Measurements from ENCODE around the gene ANKRD13D.

The ANKRD13D gene

GRCh38 chr11:67299471-67300191, 10.5 kb downstream of the ANKRD13D start:
- H3K4me3 ChIP-seq (ENCODE audit: low read depth in 1 of 2, low read length in 1 of 2) = no peak overlapping the region
- peaks cover 74% of the 10 kb centered on the region for H3K36me3 ChIP-seq
- no peaks in the 10 kb centered on the region for H3K9me3 ChIP-seq
- H3K27me3 ChIP-seq = no peaks in the 10 kb centered on the region
- peak overlapping the region; percentile 96 for H3K27ac ChIP-seq
- TF ChIP-seq, protein P1, sequence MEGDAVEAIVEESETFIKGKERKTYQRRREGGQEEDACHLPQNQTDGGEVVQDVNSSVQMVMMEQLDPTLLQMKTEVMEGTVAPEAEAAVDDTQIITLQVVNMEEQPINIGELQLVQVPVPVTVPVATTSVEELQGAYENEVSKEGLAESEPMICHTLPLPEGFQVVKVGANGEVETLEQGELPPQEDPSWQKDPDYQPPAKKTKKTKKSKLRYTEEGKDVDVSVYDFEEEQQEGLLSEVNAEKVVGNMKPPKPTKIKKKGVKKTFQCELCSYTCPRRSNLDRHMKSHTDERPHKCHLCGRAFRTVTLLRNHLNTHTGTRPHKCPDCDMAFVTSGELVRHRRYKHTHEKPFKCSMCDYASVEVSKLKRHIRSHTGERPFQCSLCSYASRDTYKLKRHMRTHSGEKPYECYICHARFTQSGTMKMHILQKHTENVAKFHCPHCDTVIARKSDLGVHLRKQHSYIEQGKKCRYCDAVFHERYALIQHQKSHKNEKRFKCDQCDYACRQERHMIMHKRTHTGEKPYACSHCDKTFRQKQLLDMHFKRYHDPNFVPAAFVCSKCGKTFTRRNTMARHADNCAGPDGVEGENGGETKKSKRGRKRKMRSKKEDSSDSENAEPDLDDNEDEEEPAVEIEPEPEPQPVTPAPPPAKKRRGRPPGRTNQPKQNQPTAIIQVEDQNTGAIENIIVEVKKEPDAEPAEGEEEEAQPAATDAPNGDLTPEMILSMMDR (IDR thresholded peaks at IDR 0.05) = no peak
- H3K4me1 ChIP-seq (ENCODE audit: control insufficient read depth in 1 of 2, insufficient read depth in 1 of 2, low read depth in 1 of 2, low read length in 1 of 2) = peaks cover 33 to 42% of the 10 kb centered on the region in 2 experiments

GRCh38 chr11:67300256-67300755, 11.2 kb downstream of the ANKRD13D start:
- H3K27me3 ChIP-seq = no peaks in the 10 kb centered on the region
- TF ChIP-seq, protein P1 (IDR thresholded peaks at IDR 0.05) = no peak
- H3K36me3 ChIP-seq = peaks cover 67% of the 10 kb centered on the region
- peak overlapping the region; percentile 96 for H3K27ac ChIP-seq
- H3K4me1 ChIP-seq (ENCODE audit: control insufficient read depth in 1 of 2, insufficient read depth in 1 of 2, low read depth in 1 of 2, low read length in 1 of 2) = peaks cover 37 to 46% of the 10 kb centered on the region in 2 experiments
- no peak overlapping the region for H3K4me3 ChIP-seq (ENCODE audit: low read depth in 1 of 2, low read length in 1 of 2)
- no peaks in the 10 kb centered on the region for H3K9me3 ChIP-seq

GRCh38 chr11:67300756-67301312, 11.7 kb downstream of the ANKRD13D start:
- no peak overlapping the region for H3K4me3 ChIP-seq (ENCODE audit: low read depth in 1 of 2, low read length in 1 of 2)
- peaks cover 42 to 48% of the 10 kb centered on the region in 2 experiments for H3K4me1 ChIP-seq (ENCODE audit: control insufficient read depth in 1 of 2, insufficient read depth in 1 of 2, low read depth in 1 of 2, low read length in 1 of 2)
- H3K9me3 ChIP-seq = no peaks in the 10 kb centered on the region
- H3K27me3 ChIP-seq = no peaks in the 10 kb centered on the region
- peak overlapping the region; percentile 96 for H3K27ac ChIP-seq
- TF ChIP-seq, protein P1 (IDR thresholded peaks at IDR 0.05) = no peak
- H3K36me3 ChIP-seq = peaks cover 62% of the 10 kb centered on the region

DNA sequence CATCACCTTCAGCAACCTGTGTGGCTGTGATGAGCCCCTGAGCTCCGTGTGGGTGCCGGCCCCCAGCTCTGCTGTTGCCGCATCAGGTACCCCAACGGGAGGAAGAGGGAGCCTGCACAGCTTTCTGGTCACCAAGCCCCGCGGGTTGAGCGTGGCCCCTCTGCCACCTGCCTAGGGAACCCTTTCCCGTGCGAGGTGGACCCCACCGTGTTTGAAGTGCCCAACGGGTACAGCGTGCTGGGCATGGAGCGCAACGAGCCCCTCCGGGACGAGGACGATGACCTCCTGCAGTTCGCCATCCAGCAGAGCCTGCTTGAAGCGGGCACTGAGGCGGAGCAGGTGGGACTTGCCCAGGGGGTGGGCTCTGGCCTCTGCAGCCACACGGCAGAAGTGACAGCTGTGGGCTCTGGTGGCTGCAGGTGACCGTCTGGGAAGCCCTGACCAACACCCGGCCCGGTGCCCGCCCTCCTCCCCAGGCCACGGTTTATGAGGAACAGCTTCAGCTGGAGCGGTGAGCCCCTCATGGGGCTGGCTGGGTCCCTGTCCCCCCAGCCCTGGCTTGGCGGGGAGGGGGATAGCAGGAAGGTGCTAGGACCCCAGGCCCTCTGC, 12.3 kb downstream of the ANKRD13D start:
- Histone ChIP-seq H3K9me3 (no peaks in the 10 kb centered on the region), H3K27ac (peak overlapping the region; percentile 96), H3K4me1 (ENCODE audit: control insufficient read depth in 1 of 2, insufficient read depth in 1 of 2, low read depth in 1 of 2, low read length in 1 of 2) (peaks cover 46 to 47% of the 10 kb centered on the region in 2 experiments), H3K36me3 (peaks cover 63% of the 10 kb centered on the region), H3K4me3 (ENCODE audit: low read depth in 1 of 2, low read length in 1 of 2) (peak overlapping the region in 1 of 2 experiments; percentile 83), H3K27me3 (no peaks in the 10 kb centered on the region)
- TF ChIP-seq, protein P1 (IDR thresholded peaks at IDR 0.05) = no peak

GRCh38 chr11:67301951-67302516, 12.9 kb downstream of the ANKRD13D start:
- H3K27me3 ChIP-seq = no peaks in the 10 kb centered on the region
- H3K27ac ChIP-seq = peak overlapping the region; percentile 96
- H3K9me3 ChIP-seq = no peaks in the 10 kb centered on the region
- peaks cover 63% of the 10 kb centered on the region for H3K36me3 ChIP-seq
- peaks cover 47 to 49% of the 10 kb centered on the region in 2 experiments for H3K4me1 ChIP-seq (ENCODE audit: control insufficient read depth in 1 of 2, insufficient read depth in 1 of 2, low read depth in 1 of 2, low read length in 1 of 2)
- peak overlapping the region; percentile 75 to 83 for H3K4me3 ChIP-seq (ENCODE audit: low read depth in 1 of 2, low read length in 1 of 2)
- TF ChIP-seq, protein P1 (IDR thresholded peaks at IDR 0.05) = no peak
